Choroid plexus epithelial cell (primary cell): Measurements from ENCODE around the gene CYTH1.

ENCODE experiments used
- DNase-seq: peaks from one replicate; pipeline ENCODE4 v3.0.0-alpha.2; 2010; ENCODE audit warnings: low read depth
- H3K4me3 ChIP-seq: 2 replicates; pipeline ENCODE4 v1.5.1; 2011; ENCODE audit warnings: low read depth, mild to moderate bottlenecking, control low read depth, low read length, moderate library complexity
- CTCF ChIP-seq: conservative IDR thresholded peaks from 2 replicates; pipeline ENCODE4 v1.5.1; 2011; ENCODE audit warnings: low read depth, mild to moderate bottlenecking, control low read depth, inconsistent platforms, low read length, moderate library complexity

CYTH1 gene

GRCh38 chr17:78789663-78790181 lies 7.6 kb upstream of the CYTH1 start:
- TF ChIP-seq CTCF: no peak
- DNase-seq: peak; percentile 46
- H3K4me3 ChIP-seq: no peak overlapping the region

DNA sequence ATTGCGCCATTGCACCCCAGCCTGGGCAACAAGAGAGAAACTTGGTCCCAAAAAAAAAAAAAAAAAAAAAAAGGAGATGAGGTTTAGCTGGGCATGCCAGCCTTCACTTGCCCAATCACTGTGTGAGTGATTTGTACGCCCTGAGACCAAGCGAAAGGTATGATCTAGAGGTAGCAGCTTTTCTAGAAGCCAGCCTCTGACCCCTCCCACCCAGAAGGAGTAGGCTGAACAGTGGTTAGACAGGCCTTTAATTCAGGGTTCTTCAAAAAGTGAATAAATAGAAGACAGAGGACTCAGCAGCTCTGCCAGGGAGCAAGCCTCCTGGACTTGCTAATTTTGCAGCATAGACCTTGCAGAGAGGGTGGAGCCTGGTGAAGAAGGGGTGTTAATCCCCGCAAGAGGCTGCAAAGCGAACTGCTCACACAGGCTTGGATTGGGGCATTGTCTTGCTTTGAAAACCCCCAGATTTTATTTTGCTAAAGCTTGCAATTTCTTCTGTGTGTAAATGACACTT lies 7.1 kb upstream of the CYTH1 start:
- no peak for TF ChIP-seq CTCF
- H3K4me3 ChIP-seq: no peak overlapping the region

DNA sequence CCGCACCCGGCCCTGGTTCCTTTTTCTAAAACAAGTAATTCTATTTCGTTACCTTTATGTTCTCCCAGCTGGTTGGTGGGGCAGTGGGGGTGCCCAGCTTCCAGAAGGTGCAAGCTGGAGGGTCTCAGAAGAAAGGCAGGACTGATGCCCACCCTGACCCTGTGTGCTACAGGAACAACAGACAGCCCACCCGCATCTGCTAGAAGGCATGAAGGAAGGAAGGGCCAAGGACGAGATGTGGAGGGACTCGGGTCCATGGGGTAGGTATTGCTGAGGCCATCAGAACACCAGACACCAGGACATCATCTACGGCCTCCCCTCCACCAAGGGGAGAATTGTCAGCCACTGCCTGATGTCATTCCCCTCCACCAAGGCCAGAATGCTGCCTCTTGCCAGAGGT lies 6.4 kb upstream of the CYTH1 start:
- no peak for DNase-seq
- H3K4me3 ChIP-seq: no peak overlapping the region
- no peak for TF ChIP-seq CTCF

More for the DNA sequence above, 7.1 kb upstream of the CYTH1 start:
- no peak for DNase-seq

DNA sequence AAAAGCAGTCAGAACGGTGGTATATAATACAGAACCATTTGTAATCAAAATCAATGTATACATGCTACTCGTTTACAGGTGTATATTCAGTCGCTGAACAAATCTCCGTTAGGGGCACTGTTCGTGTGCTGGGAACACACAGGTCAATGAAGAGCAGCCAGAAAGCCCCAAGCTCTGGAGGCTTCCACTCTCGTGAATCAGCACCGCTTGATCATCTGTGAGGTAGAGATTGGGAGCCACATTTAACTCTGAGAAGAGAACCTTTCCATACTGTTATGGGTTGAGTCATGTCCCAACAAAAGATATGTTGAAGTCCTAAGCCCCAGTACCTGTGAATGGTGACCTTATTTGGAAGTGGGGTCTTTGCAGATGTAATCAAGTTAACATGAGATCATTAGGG lies 5.4 kb upstream of the CYTH1 start:
- no peak overlapping the region for H3K4me3 ChIP-seq
- TF ChIP-seq CTCF: no peak
- no peak for DNase-seq

GRCh38 chr17:78785663-78786057 lies 3.6 kb upstream of the CYTH1 start:
- no peak for DNase-seq
- TF ChIP-seq CTCF: no peak
- no peak overlapping the region for H3K4me3 ChIP-seq

DNA sequence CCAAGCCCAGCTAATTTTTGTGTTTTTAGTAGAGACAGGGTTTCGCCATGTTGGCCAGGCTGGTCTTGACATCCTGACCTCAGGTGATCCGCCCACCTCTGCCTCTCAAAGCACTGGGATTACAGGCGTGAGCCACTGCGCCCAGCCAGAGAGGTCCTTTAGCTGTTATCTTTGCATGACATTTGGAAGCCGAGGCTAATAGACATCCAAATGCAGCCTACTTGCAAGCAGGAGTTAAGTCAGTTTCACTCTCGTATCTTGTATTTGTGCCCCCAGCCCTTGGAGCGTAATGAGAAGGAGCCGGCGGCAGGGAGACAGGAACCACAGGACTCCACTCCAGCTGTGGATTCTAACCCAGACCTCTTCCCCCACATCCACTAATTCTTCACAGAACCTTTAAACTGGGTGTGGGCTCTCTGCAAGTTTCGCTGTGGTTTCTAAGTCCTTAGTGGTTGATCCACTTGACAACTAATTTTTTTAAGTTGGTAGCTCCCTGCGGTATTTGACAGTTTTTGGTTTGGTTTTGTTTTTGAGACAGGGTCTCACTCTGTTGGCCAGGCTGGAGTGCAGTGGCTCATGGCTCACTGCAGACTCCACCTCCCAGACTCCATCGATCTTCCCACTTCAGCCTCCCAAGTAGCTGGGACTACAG lies 3.1 kb upstream of the CYTH1 start:
- TF ChIP-seq CTCF: no peak
- DNase-seq: no peak
- no peak overlapping the region for H3K4me3 ChIP-seq

DNA sequence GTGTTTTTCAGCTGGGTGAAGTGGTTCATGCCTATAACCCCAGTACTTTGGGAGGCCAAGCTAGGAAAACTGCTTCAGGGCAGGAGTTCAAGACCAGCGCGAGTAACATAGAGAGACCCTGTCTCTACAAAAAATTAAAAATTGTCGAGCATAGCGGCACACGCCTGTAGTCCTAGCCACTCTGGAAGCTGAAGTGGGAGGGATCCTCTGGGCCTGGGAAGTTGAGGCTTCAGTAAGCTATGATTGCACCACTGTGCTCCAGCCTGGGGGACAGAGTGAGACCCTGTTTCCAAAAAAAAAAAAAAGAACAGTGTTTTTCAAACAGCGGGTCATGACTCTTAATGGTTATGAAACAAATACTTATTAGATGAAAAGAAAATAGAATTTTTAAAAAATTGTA lies 2.3 kb upstream of the CYTH1 start:
- TF ChIP-seq CTCF: no peak
- no peak overlapping the region for H3K4me3 ChIP-seq
- no peak for DNase-seq
